HG02981 (cell line): ENCODE results near the gene MET.
"Not testable (repeated sequence)": the region's sequence is repeated elsewhere in the genome, so short reads cannot be mapped to it uniquely, and the experiment has no call there.

ENCODE experiments used
- ATAC-seq: cut with Tn5 transposase; IDR thresholded peaks from one replicate; pipeline ENCODE4 v1.9.1; 2021; ENCODE audit warnings: mild to moderate bottlenecking, moderate library complexity; ENCODE audit not compliant: unreplicated experiment

MET gene

GRCh38 chr7:116726713-116727431 lies 54.9 kb downstream of the MET start:
- ATAC-seq: no peak

GRCh38 chr7:116727432-116728009 lies 55.5 kb downstream of the MET start:
- ATAC-seq: no peak

- ATAC-seq: no peak
Measured at GRCh38 chr7:116728413-116728812, 56.4 kb downstream of the MET start.

- ATAC-seq: no peak
Measured at GRCh38 chr7:116730097-116731022, 58.4 kb downstream of the MET start.

- ATAC-seq: no peak
Measured at GRCh38 chr7:116731023-116731395, 59.0 kb downstream of the MET start.

GRCh38 chr7:116731445-116732335 lies 59.7 kb downstream of the MET start:
- ATAC-seq: no peak

GRCh38 chr7:116732788-116733694 lies 61.0 kb downstream of the MET start:
- no peak for ATAC-seq

- ATAC-seq: no peak
Measured at GRCh38 chr7:116733924-116734580, 62.1 kb downstream of the MET start.

GRCh38 chr7:116734710-116735109 lies 62.7 kb downstream of the MET start:
- no peak for ATAC-seq

- ATAC-seq: no peak
Measured at GRCh38 chr7:116736927-116737715, 65.1 kb downstream of the MET start.

GRCh38 chr7:116738378-116738777 lies 66.4 kb downstream of the MET start:
- ATAC-seq: no peak

- no peak for ATAC-seq
Measured at GRCh38 chr7:116739307-116739706, 67.3 kb downstream of the MET start.

GRCh38 chr7:116740231-116740630 lies 68.2 kb downstream of the MET start:
- ATAC-seq: no peak

GRCh38 chr7:116740755-116741462 lies 68.9 kb downstream of the MET start:
- ATAC-seq: no peak

GRCh38 chr7:116741625-116742316 lies 69.8 kb downstream of the MET start:
- no peak for ATAC-seq

- no peak for ATAC-seq
Measured at GRCh38 chr7:116742641-116743040, 70.6 kb downstream of the MET start.

- not testable (repeated sequence) for ATAC-seq
Measured at GRCh38 chr7:116743835-116744234, 71.8 kb downstream of the MET start.
